HepG2 (cell line): ENCODE results near the gene SMCO4. TPM values are rescaled to one million over a fixed set of nuclear protein-coding genes. Genes with fewer than 3 reads are reported as not detected.

Experiments used
- CREB3 ChIP-seq: sonication (generic); formaldehyde crosslinking; IDR thresholded peaks from 2 replicates; pipeline ENCODE4 v1.5.0; 2020; ENCODE audit warnings: missing genetic modification reagents
- HNF4A ChIP-seq: sonication (generic); formaldehyde crosslinking; IDR thresholded peaks from 2 replicates; pipeline ENCODE4 v1.4.0; 2020; ENCODE audit warnings: missing genetic modification reagents
- MEIS2 ChIP-seq: sonication (generic); formaldehyde crosslinking; IDR thresholded peaks from 2 replicates; pipeline ENCODE4 v1.9.0; 2021; ENCODE audit warnings: mild to moderate bottlenecking, missing genetic modification reagents
- MIER3 ChIP-seq: IDR thresholded peaks from 2 replicates; pipeline ENCODE4 v1.6.1; 2016; ENCODE audit warnings: missing compliant biosample characterization, borderline replicate concordance
- PAF1 ChIP-seq: IDR thresholded peaks from 2 replicates; pipeline ENCODE4 v1.6.1; 2016; ENCODE audit warnings: missing genetic modification reagents, missing compliant biosample characterization
- PRDM15 ChIP-seq: sonication (generic); formaldehyde crosslinking; IDR thresholded peaks from 2 replicates; pipeline ENCODE4 v1.4.0; 2020; ENCODE audit warnings: missing genetic modification reagents
- RARA ChIP-seq: IDR thresholded peaks from 2 replicates; pipeline ENCODE4 v1.6.1; 2016; ENCODE audit warnings: missing genetic modification reagents, missing compliant biosample characterization
- SP5 ChIP-seq: IDR thresholded peaks from 2 replicates; pipeline ENCODE4 v1.6.1; 2016; ENCODE audit warnings: low read depth, borderline replicate concordance
- SYNCRIP ChIP-seq: fragments of 200-400 bp; formaldehyde crosslinking; IDR thresholded peaks from 2 replicates; pipeline ENCODE4 v1.6.1; 2018; ENCODE audit warnings: mild to moderate bottlenecking, low read depth, low read length; ENCODE audit not compliant: insufficient read depth
- ZNF124 ChIP-seq: sonication (generic); formaldehyde crosslinking; IDR thresholded peaks from 2 replicates; pipeline ENCODE4 v1.4.0; 2020; ENCODE audit warnings: missing genetic modification reagents
- ZNF407 ChIP-seq: sonication (generic); formaldehyde crosslinking; IDR thresholded peaks from one replicate; pipeline ENCODE4 v1.5.1; 2020; ENCODE audit warnings: mild to moderate bottlenecking, missing genetic modification reagents; ENCODE audit errors: not compliant biosample characterization
- ZNF7 ChIP-seq: IDR thresholded peaks from 2 replicates; pipeline ENCODE4 v1.6.1; 2016; ENCODE audit warnings: missing biosample characterization, missing genetic modification reagents
- ZNF703 ChIP-seq: sonication (generic); formaldehyde crosslinking; IDR thresholded peaks from 2 replicates; pipeline ENCODE4 v1.5.1; 2020; ENCODE audit warnings: missing genetic modification reagents, mild to moderate bottlenecking, moderate library complexity, borderline replicate concordance
- polyA plus RNA-seq, 8 experiments: library from polyadenylated mRNA; depleted of rRNA in 3 of 8; stranded (reverse) in 7 of 8; unstranded in 1 of 8; fragments of >200 nt; fragmentation: Illumina TruSeq in 4 of 8; extraction: Trizol in 4 of 8; gene quantifications; 2 replicates each; pipeline versions ENCODE4 v1.2.1 to v1.2.3, GENCODE V29; 2011 to 2016; ENCODE audit warnings: low read depth in 4 of 8, missing spikeins in 1 of 8, mixed read lengths in 1 of 8; ENCODE audit not compliant: insufficient read depth in 1 of 8
- total RNA-seq, 5 experiments: library from RNA; depleted of rRNA; stranded (reverse); fragments of >200 nt; fragmentation: Illumina TruSeq; extraction: Trizol; gene quantifications; 2 replicates each; pipeline ENCODE4 v1.2.3, GENCODE V29; 2016; ENCODE audit warnings: low read depth in 1 of 5

The SMCO4 gene
- total and polyA plus RNA-seq, 2 of the 13 experiments (the other 11 are each of a cell fraction or from before 2014, with no cell fraction given) = 10.6 to 28.5 TPM

GRCh38 chr11:93487032-93487483 lies 56.1 kb downstream of the SMCO4 start (continued):
- no peak; the same call in 1 of the 2 replicates for TF ChIP-seq ZNF703 (CRISPR knock-in tag)
- peak; percentile 97 for TF ChIP-seq HNF4A (CRISPR knock-in tag)
- peak; percentile 93 for TF ChIP-seq SP5 (CRISPR knock-in tag)
- TF ChIP-seq PRDM15 (CRISPR knock-in tag) = no peak
- TF ChIP-seq PAF1 (CRISPR knock-in tag) = no peak
- no peak for TF ChIP-seq ZNF7 (CRISPR knock-in tag)
- TF ChIP-seq RARA = peak; percentile 95
- TF ChIP-seq ZNF124 (CRISPR knock-in tag) = peak; percentile 78
- peak; percentile 99 for TF ChIP-seq MEIS2 (CRISPR knock-in tag)
- TF ChIP-seq ZNF407 (CRISPR knock-in tag) = no peak
- TF ChIP-seq SYNCRIP = no peak
- TF ChIP-seq MIER3 (CRISPR knock-in tag) = peak; percentile 92; the same call in 1 of the 2 replicates
- TF ChIP-seq CREB3 (CRISPR knock-in tag) = no peak
